Activated T-cell treated with anti-CD3 and anti-CD28 coated beads for 1 hour (primary cell): Measurements from ENCODE around the gene SETDB1.
"Not testable (repeated sequence)": the region's sequence is repeated elsewhere in the genome, so short reads cannot be mapped to it uniquely, and the experiment has no call there.

Experiments used
- DNase-seq: peaks from one replicate; pipeline ENCODE4 v3.0.0-alpha.2; 2020; ENCODE audit warnings: low read depth

SETDB1 gene

DNA sequence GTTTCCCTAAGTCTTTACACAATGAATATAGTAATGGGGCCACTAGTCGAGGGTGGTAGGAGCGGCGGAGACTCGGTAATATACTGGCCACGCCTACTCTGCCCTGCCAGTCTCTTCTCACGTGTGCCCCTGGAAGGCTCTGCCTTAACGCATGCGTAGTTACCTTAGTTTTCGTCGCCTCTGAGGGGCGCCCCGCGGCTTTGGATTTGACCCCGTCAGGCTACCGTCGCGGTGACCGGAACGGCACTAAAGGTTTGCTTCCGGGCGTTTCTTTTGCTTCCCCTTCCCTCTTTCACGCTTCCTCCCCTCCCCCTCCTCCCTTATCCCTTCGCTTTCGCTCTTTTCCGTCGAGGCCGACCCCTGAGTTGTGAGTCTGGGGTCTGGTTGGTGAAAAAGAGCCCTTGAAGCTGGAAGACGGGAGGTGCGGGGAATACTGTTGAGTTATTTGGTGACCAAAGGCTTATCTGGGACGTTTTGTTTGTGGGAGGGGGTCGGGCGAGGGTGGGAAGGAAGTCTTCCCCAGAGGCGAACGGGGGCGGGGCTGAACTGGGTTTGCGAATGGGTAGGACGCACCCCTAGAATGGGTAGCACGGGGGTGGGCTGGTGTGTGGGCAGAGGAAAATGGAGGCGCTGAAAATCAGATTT, at the start of gene SETDB1:
SETDB1 (plus strand) TSS at position 267 of the 645 bp plus-strand sequence. CDS start 1,352 bp downstream, outside the sequence.
- peak; percentile 81 for DNase-seq

- DNase-seq = not testable (repeated sequence)
Measured at GRCh38 chr1:150878931-150879330, 47.2 kb upstream of the SETDB1 start.

DNA sequence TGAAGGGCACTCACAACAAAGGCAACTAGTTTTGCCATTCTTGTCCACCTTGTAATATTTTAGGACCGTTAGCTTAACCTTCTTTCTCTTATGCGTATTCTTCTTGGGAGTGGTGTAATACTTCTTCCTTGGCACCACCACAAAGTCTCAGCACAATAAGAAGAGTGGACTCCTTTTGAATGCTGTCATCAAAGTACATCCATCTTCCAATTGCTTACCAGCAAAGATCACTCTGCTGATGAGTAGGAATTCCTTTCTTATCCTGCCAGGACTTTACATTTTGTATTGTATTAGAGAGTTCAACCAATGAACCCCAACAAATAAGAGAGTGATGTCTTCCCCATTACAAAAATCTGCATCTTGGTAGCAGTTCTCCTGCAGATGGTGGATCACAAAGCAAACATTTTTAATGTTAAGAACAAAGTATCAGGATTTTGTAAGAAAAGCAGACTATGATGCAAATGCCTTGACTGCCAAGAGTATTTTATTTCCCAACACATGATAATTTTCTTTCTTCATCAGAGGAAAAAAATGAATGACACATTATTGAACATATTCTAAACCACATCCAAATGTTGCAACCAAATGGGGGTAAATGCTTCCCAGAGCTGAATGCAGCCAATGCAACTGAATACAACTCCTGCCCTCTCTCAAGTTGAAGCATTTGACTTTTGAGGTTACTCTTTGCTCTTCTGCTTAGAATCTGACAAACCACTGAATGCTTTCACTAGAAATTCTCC, 44.7 kb upstream of the SETDB1 start:
- no peak for DNase-seq

- not testable (repeated sequence) for DNase-seq
Measured at GRCh38 chr1:150883121-150883520, 43.0 kb upstream of the SETDB1 start.

DNA sequence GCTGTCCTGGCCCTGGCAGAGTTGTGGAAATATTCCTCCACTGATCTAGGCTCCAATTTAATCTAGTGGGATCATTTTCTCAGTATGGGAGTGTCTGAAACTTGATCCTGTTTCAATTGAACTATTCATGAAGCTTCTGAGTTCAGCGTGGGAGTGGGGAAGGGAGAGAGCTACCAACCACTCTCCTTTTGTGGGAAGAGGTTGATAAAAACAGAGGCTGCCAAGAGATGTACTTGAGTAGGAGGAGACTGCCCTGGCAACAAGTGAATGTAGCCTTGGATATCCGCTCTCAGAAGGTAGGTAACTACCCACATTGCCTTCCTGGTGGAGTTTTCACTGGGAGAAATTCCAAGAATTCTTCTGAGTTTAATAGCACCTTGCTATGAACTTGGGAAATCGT, 39.1 kb upstream of the SETDB1 start, which contains the start of gene CTXND2:
CTXND2 (plus strand) TSS at position 119 of the 400 bp plus-strand sequence. CDS start 25,179 bp downstream, outside the sequence.
- DNase-seq = no peak

DNA sequence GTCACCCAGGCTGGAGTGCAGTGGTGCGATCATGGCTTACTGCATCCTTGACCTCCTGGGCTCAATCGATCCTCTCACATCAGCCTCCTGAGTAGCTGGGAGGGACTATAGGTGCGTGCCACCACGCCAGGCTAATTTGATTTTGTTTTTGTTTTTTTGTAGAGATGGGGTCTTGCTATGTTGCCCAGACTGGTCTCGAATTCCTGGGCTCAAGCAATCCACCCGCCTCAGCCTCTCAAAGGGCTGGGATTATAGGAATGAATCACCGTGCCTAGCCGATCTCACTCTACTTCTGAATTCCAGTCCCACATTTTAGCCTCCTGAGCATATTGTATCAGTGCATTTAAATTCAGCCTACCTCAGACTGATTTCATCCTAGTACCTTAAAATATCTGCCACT, 37.4 kb upstream of the SETDB1 start:
- no peak for DNase-seq

DNA sequence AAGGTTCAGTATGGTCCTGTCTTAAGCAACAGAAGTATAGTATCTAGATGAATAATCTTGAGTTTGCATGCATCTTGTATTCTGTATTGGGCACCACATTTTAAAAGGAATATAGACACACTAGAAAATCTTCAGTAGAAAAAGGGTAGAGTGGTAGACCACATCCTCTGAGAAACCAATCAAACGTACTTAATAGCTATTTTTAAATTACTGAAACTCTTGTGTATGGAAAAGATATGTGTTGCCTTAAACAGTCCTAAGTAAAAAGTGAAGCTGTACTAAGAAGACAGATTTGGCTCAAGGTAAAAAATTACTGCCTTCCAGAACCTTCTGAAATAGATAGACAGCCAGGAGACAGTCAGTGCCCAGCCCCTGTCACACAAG, 36.1 kb upstream of the SETDB1 start:
- no peak for DNase-seq

GRCh38 chr1:150893336-150893913, 32.7 kb upstream of the SETDB1 start:
- no peak for DNase-seq

DNA sequence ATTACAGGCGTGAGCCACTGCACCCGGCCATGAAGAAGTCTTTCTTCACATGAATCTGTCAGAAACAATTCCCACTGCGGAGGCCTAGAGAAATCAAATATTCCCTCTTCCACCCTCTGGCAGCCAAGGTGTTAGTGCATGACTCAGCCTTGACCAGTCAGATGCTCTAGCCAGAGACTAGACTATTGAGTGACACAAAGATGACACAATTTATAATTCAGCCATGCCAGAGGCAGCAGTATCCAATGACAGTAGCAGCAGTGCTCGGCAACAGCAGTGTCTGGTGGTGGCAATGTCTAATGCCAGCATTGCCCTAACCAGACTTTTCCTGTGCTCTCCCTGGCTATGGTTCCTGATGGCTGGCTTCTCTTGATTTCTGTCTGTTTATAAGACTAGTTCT, 30.5 kb upstream of the SETDB1 start:
- DNase-seq = no peak

DNA sequence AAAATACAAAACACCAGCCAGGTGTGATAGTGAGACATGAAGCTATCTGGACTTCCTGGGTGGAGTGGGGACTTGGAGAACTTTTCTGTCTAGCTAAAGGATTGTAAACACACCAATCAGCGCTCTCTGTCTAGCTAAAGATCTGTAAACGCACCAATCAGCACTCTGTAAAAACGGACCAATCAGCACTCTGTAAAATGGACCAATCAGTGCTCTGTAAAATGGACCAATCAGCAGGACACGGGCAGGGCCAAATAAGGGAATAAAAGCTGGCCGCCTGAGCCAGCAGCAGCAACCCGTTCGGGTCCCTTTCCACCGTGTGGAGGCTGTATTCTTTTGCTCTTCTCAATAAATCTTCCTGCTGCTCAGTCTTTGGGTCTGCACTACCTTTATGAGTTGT, 26.4 kb upstream of the SETDB1 start:
- DNase-seq = not testable (repeated sequence)

- no peak for DNase-seq
Measured at GRCh38 chr1:150902346-150902745, 23.8 kb upstream of the SETDB1 start.

GRCh38 chr1:150902751-150903150, 23.4 kb upstream of the SETDB1 start:
- no peak for DNase-seq

GRCh38 chr1:150905301-150905700, 20.9 kb upstream of the SETDB1 start:
- DNase-seq = no peak

DNA sequence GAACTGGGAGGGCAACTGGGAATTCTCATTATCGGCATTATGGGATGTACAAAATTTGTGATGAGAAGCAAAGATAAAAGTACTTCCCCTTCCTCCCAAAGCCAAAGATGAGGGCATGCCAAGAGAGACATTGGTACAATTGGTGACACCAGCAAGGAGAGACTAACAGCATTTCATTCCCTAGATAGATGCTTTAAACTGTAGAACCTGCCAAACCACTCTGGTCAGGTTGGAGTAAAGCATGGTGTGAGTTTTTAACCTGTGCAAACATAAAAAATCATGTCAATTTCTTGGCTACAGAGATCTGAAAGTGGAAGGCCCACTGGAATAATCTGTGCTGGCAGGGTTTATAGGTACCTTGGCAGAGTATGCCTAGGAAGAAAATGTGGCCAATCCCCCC, 19.8 kb upstream of the SETDB1 start:
- no peak for DNase-seq

GRCh38 chr1:150906813-150907212, 19.4 kb upstream of the SETDB1 start:
- no peak for DNase-seq

DNA sequence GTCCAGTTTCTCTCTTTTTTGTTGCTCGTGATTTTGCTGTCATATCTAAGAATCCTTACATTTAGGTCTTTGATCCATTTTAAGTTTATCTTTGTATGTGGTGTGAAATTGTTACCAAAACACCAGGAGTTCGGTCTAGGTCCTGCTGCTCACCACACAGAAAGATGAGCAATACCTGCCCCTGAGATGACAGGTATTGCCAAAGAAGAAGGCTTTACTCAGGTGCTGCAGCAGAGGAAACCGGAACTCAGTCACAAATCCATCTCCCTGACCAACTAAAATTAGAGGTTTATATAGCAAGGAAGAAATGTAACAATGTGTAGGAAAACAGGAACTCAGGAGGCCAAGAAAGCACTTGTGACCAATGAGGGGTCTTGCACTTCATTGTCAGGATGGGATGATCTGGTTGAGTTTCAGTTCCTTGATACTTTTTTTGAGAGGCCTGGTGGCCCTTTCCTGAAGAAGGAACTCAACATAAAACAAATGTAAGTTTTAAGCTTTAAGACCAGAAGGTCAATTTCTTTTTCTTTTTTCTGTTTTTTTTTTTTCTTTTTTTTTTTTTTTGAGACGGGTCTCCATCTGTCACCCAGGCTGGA, 16.5 kb upstream of the SETDB1 start:
- no peak for DNase-seq

- no peak for DNase-seq
Measured at GRCh38 chr1:150912623-150913022, 13.5 kb upstream of the SETDB1 start.

GRCh38 chr1:150917387-150917786, 8.8 kb upstream of the SETDB1 start:
- DNase-seq = no peak

DNA sequence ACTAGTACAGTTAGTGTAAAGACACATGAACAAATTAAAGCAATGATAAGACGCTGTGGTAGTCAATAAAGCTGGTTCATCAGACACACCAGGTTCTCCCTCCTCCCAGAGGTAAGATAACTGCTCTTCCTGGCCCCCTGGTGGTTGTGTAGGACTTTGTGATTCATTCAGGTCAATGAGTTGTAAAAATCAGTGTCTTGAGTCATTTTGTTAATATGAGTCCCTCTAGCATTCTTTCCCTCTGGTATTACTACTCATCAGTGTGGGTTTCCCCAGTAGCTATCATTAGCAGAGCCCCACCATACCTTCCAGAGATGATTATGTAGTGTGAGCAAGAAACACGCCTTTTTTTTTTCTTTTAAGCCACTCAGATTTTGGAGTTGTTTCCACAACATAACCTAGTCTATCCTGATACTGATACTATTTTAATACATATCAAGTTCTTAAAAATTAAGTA, 3.6 kb upstream of the SETDB1 start:
- DNase-seq = peak; percentile 71

DNA sequence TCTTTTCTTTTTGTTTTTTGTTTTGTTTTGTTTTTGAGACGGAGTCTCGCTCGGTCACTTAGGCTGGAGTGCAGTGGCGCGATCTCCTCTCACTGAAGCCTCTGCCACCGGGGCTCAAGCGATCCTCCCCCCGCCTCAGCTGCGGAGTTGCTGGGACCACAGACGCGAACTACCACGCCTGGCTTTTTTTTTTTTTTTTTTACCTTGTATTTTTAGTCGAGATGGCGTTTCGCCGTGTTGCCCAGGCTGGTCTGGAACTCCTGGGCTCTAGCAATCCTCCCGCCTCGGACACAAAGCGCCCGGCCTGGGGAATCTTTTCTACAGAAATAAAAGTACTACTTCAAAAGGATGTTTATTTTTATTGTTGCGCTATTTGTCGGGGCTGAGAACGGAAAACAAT, 1.1 kb upstream of the SETDB1 start:
- DNase-seq = no peak

- DNase-seq = no peak
Measured at GRCh38 chr1:150927624-150928023, 1.5 kb downstream of the SETDB1 start.

GRCh38 chr1:150928286-150928685, 2.1 kb downstream of the SETDB1 start:
- DNase-seq = no peak

DNA sequence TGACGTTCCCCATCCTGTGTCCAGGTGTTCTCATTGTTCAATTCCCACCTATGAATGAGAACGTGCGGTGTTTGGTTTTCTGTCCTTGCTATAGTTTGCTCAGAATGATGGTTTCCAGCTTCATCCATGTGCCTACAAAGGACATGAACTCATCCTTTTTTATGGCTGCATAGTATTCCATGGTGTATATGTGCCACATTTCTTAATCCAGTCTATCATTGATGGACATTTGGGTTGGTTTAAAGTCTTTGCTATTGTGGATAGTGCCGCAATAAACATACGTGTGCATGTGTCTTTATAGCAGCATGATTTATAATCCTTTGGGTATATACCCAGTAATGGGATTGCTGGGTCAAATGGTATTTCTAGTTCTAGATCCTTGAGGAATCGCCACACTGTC, 2.6 kb downstream of the SETDB1 start:
- not testable (repeated sequence) for DNase-seq
